HG02798 (cell line): ENCODE measurements around the gene MSH3.
A peak's percentile ranks its signal among the peaks of the same experiment; 100 is the strongest.
"Not testable (repeated sequence)": the region's sequence is repeated elsewhere in the genome, so short reads cannot be mapped to it uniquely, and the experiment has no call there.

Source experiments
- ATAC-seq: cut with Tn5 transposase; IDR thresholded peaks from one replicate; pipeline ENCODE4 v1.9.1; 2021; ENCODE audit warnings: mild to moderate bottlenecking; ENCODE audit not compliant: unreplicated experiment, poor library complexity

MSH3 gene

DNA sequence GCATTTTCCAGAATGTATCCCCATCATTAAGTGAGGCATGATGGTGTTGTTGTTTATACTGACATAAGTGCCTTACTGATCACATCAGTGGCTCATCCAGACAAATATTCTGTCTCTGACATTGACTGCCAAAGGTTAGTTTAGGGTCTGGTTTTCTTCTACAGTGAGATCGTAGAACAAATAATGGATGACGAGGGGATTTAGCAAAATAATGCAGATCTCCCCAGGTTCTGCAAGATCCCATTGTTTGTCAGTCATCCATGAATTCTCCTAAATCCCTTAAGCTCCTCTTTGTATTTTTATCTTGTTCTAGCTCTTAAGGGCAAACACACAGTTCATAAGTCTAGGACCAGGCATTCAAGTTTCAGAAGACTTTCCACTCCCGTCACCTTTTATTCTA is 93.5 kb downstream of the MSH3 start:
- ATAC-seq = no peak

GRCh38 chr5:80752427-80752826 is 98.0 kb downstream of the MSH3 start:
- ATAC-seq = no peak

DNA sequence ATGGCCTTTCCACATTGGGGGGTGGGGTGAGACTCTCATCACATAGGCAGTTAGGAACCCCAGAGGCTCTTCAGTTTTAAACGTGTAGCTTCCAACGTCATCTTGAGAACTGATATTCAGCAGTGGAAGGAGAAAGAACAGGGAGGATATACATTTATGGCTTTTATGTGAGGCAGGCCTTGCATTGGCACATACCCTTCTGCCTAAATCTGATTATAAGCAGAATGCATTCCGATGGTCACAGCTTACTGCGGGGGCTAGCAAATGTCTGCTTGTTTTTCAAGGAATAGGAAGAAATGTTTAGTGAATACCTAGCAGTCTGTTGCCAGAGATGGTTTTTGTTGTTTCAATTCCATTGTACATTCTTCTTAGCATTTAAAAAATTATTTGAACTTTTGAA is 99.3 kb downstream of the MSH3 start:
- no peak for ATAC-seq

- ATAC-seq = peak; percentile 54
Observed at GRCh38 chr5:80754900-80755299, 100.4 kb downstream of the MSH3 start.

DNA sequence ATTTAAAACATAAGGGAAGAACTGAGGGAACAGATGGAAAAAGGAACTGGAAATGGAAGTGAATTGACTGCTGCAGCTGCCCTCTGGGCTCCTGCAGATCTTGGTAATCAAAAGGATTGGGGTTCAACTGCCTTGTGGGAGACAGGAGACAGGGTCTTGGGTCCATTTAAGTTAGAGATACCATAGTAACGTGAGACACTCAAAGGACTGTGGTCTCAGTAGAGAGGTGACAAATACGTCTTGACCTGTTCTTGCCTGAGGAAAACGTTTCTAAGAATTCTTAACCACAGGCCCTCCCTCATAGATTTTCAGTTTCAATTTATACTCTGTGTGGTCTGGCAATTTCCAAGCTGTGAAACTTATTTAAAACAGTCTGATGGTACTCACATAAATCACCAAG is 101.2 kb downstream of the MSH3 start:
- peak; percentile 98 for ATAC-seq

DNA sequence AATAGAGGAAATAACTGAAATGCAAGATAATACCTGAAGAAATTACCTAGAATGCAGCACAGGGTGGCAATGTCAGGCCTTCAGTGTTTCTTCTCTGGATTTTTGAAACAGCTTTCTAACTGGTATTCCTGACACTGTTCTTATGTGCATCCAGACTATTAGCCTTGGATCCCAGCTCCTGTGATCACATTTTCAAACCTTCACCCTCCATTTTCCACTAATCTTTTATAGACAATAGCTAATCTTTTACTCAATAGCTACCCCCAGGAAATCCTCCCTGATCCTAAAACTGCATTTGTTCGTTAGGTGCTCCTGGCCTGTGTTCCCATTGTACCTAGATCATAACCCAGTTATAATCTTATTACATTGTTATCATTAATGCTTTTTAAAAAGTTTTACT is 101.8 kb downstream of the MSH3 start:
- no peak for ATAC-seq

GRCh38 chr5:80757290-80757689 is 102.8 kb downstream of the MSH3 start:
- ATAC-seq = no peak

DNA sequence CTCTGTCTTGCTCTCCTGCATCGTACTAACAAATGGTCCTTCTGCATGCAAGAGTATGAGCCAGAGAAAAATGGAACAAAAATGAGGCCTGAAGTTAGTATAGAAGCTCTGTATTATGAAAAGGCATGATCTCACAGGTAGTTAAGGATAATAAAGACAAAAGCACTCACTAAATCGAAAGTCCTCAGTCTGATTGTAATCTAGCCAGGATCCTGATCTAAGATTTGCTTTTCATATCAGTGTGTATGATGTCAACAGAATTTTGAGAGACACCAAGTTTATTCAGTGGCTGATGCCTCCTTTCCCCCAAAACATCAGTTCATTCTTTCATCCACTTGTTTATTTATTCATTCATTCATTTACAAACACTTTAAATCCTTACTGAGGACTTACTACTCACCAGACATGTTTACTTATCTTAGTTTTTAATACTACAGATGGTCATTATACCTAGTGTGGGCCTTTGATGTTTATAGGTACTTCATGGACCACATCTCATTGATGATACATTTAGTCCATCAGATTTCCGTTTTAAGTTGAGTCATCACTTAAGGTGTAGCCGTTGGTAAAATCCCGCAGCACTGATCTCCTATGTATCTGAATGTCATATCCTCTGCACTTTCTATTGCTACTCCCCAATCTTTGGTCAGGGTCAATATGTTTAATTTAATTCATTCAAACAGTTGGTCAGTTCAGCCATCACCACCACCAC is 105.6 kb downstream of the MSH3 start:
- no peak for ATAC-seq

- no peak for ATAC-seq
Observed at GRCh38 chr5:80760680-80761079, 106.2 kb downstream of the MSH3 start.

DNA sequence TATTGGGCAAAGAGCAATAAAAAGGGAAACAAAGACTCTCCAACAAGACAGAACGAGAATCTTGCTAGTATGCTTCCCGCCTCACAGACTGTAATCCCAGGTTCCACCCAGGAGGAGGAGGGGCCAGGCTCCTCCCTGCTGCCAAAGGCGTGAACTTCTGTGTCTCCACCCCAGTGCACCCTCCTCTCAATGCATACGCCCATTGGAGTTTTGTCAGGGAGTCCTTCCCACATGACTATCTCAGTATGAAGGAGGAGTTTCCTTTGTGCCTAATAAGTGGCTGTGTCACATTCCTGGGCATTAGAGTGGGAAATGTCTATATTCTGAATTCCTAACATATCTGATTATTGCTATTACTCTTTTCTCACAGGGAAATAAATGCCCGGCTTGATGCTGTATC is 106.7 kb downstream of the MSH3 start:
- ATAC-seq = no peak

DNA sequence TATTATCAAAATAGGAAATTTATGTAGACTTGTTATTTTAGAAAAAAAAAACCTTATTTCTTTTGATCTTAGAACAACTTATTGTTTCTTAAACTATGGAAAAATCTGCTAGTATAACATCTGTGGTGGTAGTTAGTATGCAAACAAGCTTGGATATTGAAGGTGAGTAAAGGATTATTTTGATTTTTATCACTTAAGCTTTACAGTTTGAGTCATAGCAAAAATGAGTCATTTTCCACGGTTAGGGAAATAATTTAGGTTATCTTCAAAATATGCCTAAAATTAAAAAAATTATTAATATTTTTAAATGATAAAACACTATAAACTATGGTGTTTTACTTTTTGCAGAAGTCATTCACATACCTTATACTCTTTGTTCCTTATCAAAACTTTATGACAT is 107.5 kb downstream of the MSH3 start:
- ATAC-seq = no peak

- no peak for ATAC-seq
Observed at GRCh38 chr5:80762573-80762972, 108.1 kb downstream of the MSH3 start.

- no peak for ATAC-seq
Observed at GRCh38 chr5:80763211-80763610, 108.8 kb downstream of the MSH3 start.

- ATAC-seq = no peak
Observed at GRCh38 chr5:80763873-80764647, 109.6 kb downstream of the MSH3 start.

DNA sequence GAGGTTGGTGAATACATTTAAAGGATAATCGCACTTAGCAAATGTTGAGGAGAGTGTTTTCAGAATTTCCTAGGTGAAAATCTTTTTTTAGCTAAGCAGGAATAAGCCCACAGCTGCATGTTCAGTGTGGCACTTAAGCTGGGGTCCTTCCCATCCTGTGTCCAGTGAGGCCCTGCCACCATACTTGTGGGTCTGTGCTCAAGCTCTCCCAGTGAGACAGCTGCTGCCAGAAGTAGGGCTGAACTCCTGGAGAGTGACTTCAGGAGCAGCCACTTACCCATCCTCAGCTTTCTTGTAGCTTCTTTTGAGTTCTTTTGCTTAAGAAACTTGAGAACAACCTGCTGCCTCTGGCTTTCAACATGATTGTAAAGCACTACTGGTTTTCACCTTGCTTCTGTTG is 110.3 kb downstream of the MSH3 start:
- no peak for ATAC-seq

- no peak for ATAC-seq
Observed at GRCh38 chr5:80777347-80778287, 123.2 kb downstream of the MSH3 start.

DNA sequence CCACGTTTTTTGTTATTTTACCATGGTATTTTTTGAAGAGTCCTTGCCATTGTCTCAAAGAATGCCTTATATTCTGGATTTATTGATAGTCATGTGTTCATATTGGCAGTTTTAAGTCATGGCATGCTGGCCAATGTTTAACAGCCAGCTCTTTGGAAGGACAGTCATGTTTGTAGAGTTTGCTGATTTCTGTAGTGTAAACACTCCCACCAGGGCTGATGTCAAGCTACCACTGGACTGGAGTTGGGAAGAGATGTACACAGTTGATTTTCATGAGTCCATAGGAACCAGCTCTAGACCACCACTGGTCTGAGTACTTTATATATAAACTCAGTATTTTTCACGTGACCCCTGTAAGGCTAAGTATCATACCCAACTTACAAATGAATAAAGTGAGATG is 125.6 kb downstream of the MSH3 start:
- no peak for ATAC-seq

DNA sequence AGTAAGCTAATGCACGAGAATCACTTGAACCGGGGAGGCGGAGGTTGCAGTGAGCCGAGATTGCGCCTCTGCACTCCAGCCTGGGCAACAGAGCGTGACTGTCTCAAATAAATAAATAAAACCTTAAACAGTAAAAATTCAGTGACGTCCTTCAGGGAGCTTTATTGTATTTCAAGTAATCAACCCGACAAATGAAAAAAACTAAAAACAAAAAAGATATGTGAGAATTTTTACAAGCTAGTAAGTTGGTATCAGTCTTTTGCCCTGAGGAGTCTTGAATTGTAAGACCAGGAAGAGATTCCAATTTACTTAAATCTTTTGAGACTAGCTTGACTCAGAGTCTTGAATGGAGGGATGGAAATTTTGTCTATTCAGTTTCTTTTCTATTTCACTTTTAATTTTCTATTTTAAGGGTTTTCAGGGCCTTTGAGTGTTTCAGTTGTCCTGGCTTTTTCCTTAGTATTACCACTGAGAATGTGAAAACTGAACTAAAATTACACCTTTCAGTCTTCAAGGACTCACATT is 126.4 kb downstream of the MSH3 start:
- ATAC-seq = no peak

GRCh38 chr5:80781356-80781755 is 126.9 kb downstream of the MSH3 start:
- ATAC-seq = no peak

DNA sequence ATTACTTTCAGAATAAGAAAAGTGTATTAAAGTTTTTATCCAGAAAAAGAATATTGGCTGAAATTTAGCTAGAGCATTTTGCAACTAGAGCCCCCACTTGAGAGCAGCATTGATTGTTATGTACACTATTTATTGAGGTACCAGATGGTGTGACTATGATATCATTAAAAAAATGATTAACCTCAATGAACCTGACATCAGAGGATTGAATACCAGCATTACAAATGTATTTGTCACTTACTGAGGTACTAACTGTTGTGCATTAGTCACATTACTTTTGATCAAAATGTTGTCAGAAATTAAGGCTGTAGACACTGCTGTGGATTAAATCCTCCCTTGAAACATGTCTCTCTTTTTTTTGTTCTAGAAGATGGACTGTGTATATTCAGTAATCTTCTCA is 128.2 kb downstream of the MSH3 start:
- no peak for ATAC-seq

DNA sequence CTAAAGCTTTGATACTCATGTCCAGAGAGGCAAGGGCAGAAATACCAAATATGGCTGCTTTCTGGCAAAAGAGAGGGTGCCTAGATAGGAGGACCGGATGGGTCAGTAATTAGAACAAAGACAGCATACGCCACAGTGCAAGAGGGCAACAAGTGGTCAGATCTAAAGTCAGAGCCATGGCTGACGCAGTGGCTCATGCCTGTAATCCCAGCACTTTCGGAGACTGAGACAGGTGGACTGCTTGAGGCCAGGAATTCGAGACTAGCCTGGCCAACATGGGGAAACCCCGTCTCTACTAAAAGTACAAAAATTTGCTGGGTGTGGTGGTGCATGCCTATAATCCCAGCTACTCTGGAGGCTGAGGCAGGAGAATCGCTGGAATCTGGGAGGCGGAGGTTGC is 129.3 kb downstream of the MSH3 start:
- ATAC-seq = not testable (repeated sequence)
